Fibroblast of peridontal ligament (primary cell): ENCODE results near the gene VAC14.
A peak's percentile ranks its signal among the peaks of the same experiment; 100 is the strongest.
"Not testable (repeated sequence)": the region's sequence is repeated elsewhere in the genome, so short reads cannot be mapped to it uniquely, and the experiment has no call there.

ENCODE experiments used
- DNase-seq: peaks from one replicate; pipeline ENCODE4 v3.0.0-alpha.2; 2010; ENCODE audit errors: extremely low read depth

The VAC14 gene

GRCh38 chr16:70800781-70801480 lies at the start of gene VAC14:
Gene VAC14 (minus strand): TSS chr16:70801158. CDS start chr16:70800900, 258 bp downstream.
- DNase-seq: peak; percentile 71

DNA sequence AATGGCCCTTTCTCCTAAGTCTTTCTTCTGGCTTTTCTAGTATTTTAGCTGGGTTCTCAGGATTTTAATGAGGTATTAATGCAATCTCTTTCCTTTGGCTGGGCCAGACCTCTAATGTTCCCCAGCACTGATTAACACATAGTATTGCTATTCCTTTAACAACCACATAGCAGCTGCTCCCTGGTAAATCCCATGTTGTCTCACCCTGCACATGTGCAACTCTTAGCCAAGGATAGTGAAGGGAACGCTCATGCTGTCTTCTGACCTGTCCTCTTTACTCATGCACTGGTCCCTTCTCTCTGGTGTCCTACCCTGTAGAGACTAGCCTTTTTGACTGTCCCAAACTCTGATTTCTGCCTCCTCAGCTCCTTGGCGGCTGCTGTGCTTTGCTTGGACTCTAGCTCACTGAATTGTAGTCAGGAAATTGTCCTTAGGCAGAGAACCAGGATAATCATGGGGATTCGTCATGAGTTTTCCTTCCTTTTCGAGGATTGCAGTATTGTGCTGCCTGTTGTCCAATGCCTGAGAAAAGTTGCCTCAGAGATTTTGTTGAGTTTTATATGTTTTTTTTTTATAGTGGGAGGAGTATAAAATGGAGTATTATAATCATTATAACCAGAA lies 22.6 kb upstream of the VAC14 start:
- not testable (repeated sequence) for DNase-seq

DNA sequence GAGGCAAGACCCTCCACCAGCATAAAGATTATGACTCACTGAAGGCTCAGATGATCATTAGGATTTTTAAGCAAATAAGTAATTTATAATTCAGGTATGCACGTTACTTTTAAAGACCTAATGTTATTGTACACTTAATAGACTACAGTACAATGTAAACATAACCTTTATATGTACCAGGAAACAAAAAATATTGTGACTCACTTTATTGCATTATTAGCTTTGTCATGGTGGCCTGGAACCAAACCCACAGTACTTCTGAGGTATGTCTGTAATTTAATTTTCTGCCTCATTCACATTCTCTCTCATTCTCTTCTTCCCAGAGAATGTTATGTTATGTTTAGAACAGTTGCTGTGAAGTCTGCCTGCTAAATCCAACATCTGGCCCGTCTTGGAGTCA lies 21.8 kb upstream of the VAC14 start:
- not testable (repeated sequence) for DNase-seq

DNA sequence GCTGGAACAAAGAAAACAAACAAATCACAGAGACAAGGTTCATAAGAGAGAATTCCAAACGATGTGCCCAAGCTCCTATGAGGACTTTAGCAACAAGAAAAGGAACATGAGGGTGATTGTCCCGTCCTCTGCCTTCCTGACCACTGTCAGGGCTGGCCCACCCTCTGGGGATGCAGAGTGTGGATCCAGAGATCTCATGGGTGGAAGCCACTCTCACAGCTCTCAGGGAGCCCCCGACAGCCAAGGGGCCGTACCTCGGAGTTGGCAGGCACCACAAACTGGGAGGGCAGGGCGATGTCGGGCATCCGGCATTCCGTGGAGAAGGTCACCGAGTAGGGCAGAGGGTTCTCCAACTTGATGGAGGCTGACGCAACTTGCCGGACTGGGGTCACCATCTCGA lies 17.1 kb upstream of the VAC14 start:
- not testable (repeated sequence) for DNase-seq

GRCh38 chr16:70809392-70810060 lies 8.6 kb upstream of the VAC14 start:
- no peak for DNase-seq

DNA sequence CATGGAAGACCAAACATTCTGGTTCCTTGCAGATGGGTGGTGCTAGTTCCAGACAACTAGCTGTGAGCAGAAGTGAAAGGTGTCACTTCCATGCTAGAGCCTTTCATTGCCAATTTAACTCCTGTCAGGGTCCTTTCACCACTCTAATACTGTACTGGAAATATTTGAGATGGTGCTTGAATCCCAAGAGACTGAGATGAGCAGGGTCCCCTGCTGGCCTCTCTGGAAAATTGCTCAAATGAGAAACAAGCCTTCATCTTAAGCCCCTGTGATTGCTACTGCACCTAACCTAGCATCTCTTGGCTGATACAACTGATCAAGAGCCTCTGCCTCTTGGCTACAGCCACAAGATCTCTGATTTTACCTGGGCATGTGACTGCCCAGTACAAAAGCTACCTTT lies 7.4 kb upstream of the VAC14 start:
- DNase-seq: no peak

DNA sequence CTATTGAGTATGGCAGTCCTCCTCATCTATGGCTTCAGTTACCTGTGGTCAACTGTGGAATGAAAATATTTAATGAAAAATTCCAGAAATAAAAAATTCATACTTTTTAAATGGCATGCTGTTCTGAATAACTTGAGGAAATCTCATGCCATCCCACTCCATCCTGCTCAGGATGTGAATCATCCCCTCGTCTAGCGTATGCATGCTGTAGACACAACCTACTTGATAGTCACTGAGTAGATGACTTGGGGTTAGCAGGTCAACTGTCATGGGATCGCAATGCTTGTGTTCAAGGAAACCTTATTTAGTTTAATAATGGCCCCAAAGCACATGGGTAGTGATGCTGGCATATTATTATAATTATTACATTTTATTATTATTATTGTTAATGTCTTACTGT lies 4.8 kb upstream of the VAC14 start:
- DNase-seq: peak; percentile 40

GRCh38 chr16:70805380-70805779 lies 4.4 kb upstream of the VAC14 start:
- DNase-seq: peak; percentile 5

GRCh38 chr16:70804734-70805169 lies 3.8 kb upstream of the VAC14 start:
- no peak for DNase-seq

GRCh38 chr16:70804153-70804733 lies 3.3 kb upstream of the VAC14 start:
- DNase-seq: peak; percentile 92

DNA sequence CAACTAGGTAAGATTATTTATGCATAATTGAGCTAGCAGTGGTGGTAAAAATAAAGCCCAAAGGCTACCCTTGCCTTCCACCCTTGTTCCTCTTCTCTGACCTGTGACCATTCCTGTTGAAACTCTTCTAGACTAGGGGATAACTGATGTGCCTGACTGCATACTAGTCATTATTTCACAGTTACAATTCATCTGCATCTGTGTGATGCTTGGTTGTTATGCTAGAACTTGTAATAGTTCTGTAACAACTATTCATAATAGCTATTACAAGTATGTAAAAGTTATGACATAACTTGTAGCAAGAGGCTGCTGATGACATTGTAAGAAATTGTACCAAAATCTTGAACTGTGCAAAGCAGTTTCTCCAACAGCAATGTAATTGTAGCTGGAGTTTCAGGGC lies 2.4 kb upstream of the VAC14 start:
- peak; percentile 46 for DNase-seq

GRCh38 chr16:70801611-70802010 lies 653 bp upstream of the VAC14 start:
- no peak for DNase-seq

GRCh38 chr16:70800311-70800710 lies 647 bp downstream of the VAC14 start:
- DNase-seq: no peak

DNA sequence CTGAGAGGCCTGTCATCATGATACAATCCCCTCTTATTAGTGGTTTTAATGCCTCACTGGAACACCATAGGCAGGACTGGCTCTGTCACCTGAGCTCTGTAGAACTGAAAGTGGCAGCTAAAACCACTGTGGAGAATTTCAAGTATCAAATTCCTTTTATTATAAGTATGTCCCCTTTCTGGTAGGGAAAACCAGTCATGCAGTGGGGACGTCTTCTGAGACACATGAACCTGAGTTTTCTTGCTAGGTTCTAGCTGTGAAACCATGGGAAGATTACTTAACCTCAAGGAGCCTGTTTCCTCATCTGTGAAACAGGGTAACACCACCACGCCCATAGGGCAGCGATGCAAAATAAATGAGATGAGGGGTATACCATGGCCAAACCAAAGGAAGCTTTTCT lies 4.7 kb downstream of the VAC14 start:
- DNase-seq: no peak

- DNase-seq: no peak
Measured at GRCh38 chr16:70795296-70795912, 5.6 kb downstream of the VAC14 start.

DNA sequence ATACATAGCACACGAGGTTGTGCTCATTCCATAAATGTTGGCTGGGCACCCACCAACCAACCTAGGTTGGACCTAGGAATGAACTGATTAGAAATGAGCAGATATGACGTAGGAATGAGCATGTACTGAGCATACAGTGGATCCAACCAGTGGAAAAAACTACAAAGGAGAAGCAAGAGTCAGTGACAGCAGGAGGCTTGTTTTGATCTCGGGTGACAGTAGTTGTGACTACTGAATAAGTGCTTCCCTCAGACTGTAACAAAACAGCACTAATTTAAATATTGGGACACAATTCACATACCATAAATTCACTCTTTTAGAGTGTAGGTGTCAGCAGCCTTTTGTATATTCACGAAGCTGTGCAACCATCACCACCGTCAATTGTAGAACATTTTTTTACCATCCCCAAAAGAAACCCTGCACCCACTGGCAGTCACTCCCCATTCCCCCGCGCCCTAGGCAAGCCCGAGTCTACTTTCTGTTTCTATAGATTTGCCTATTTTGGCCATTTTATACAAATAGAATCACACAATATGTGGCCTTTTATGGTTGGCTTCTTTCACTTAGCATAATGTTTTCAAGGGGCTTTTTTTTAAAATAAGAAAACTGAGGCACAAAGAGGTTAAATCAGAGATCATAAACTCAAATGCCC lies 7.0 kb downstream of the VAC14 start:
- no peak for DNase-seq

DNA sequence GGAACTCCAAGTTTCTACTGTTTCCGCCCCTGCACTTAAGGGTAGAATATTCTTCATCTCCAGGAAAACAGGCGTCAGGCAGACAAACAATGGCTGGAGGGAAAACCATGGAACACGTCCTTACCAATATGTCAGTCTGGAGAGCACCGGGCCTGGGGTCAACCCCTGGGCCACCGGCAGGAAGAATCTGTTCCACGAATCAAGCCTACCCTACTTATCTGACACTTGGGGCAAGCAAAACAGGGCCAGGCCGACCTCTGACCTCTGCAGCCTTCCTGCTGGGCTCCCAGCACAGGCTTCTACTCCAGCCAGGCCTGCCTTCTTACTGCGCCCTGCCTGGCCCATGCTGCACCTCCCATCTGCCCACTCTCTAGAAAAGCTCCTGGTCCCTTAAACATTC lies 10.1 kb downstream of the VAC14 start:
- DNase-seq: no peak

DNA sequence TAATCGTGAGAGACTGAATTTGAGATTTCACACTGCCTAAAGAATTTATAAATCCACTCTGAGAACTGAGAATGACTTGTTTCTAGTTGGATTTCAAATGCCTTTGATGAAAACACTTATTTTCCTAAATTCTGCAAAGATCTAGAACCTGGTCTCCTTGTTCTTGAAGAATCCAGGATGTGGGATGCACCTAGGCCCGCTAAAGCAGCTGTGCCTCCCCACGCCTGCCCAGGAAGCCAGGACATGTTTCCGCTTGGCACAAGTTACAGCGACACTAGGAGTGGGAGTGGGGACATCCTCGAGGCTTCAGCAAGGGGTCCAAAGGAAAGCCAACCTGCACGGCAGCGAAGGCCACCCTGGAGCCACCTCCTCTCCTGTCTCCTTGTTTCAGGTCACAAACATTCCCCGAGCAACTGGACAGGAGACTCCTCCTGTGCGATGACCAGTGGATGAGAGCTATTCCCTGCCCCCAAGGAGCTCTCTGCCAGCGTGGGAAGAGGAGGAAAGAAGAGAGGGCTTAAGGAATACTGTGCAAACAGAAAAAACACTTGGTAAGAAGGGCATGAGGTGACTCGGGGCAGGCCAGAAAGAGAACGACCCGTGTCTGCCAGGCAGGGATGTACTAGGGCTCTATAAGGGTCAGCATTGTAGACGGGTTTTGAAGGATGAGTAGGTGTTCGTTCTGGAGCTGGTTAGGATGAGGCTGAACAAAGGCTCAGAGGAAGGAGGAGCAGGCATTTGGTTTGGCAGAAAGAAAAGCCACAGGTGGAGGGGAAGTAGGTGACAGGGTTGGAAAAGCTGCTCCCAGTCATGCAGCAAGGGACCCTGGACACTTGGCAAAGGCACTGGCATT lies 11.1 kb downstream of the VAC14 start:
- DNase-seq: no peak

- peak; percentile 75 for DNase-seq
Measured at GRCh38 chr16:70788668-70789594, 12.0 kb downstream of the VAC14 start.
